EH (cell line): ENCODE results near the gene CD19.

Experiments used
- DNase-seq: peaks from one replicate; pipeline ENCODE4 v3.0.0-alpha.2; 2015; ENCODE audit warnings: low read depth

CD19 gene

DNA sequence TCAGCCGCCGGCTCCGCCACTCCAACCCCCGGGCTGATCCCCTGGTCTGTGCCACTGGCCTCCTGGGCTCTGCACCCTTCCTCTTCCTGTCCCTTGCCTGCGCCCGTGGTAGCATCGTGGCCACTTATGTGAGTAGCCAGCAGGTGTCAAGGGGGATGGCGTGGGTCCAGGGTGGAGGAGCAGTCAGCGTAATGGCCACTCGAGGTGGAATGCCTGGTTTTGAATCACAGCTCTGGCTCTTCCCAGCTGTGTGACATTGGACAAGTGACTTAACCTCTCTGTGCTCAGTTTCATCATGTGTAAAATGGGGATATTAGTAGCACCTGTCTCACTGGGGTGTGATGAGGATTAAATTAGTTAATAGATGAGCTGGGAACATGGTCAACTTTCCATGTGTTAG lies 50.6 kb downstream of the CD19 start:
- no peak for DNase-seq

DNA sequence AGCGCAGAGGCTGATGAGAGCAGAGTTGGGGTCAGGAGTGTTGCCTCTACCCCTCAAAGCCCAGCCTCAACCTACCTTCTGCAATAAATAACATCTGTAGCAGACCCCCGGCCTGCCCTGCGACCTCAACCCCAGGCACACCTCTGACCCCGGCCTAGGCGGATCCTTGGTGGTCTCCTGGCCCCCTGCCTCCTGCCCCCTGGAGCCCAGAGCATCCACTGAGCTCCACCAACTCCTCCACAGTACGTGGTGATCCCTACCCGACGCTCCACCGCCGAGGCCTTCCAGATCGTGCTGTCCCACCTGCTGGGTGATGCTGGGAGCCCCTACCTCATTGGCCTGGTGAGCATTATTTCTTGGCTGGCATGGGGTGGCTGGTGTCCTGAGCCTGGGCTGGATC lies 51.2 kb downstream of the CD19 start:
- DNase-seq: no peak

DNA sequence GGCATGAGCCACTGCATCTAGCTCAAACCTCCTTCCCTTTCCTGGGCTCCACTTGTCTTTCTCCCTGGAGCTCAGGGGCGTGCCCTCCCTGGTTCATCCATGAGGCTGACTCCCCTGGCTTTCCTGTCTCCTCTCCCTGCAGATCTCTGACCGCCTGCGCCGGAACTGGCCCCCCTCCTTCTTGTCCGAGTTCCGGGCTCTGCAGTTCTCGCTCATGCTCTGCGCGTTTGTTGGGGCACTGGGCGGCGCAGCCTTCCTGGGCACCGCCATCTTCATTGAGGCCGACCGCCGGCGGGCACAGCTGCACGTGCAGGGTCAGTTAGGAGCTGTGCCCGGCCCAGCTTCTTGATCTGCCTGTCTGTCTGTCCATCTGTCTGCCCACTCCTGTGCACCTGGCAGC lies 51.9 kb downstream of the CD19 start:
- no peak for DNase-seq

DNA sequence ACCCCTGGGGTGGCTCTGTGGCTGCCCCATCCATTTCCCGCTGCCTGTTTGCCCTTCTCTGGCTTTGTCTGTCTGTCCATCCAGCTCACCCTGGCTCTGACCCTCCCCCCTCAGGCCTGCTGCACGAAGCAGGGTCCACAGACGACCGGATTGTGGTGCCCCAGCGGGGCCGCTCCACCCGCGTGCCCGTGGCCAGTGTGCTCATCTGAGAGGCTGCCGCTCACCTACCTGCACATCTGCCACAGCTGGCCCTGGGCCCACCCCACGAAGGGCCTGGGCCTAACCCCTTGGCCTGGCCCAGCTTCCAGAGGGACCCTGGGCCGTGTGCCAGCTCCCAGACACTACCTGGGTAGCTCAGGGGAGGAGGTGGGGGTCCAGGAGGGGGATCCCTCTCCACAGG lies 52.3 kb downstream of the CD19 start:
- DNase-seq: no peak

DNA sequence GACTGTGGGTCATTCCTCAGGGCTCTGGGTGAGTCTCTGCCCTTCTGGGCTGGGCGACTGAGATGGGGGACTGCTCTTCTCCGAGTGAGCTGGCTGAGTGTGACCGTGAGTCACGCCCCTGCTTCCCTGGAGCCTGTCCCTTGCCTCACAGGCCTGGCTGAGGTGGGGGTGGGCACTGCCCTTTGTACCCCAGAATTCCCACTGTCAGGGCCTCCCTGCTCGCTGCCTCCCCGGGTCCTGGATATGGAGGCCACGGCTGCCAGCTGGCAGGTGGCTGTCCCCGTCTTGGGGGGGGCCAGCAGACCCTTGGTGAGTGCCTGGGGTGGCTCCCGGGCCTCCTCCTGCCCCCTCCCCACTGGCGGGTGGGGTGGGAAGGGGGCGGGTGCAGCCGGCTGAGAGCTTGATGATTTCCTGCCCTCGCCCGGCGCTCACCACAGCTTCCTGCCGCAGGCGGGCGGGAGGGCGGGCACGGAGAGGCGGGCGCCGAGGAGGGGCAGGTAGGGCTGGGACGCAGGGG lies 52.9 kb downstream of the CD19 start, which contains the start of gene LAT:
Gene LAT (plus strand): TSS at position 434 of the 517 bp plus-strand sequence. CDS start 366 bp downstream, outside the sequence.
- no peak for DNase-seq

DNA sequence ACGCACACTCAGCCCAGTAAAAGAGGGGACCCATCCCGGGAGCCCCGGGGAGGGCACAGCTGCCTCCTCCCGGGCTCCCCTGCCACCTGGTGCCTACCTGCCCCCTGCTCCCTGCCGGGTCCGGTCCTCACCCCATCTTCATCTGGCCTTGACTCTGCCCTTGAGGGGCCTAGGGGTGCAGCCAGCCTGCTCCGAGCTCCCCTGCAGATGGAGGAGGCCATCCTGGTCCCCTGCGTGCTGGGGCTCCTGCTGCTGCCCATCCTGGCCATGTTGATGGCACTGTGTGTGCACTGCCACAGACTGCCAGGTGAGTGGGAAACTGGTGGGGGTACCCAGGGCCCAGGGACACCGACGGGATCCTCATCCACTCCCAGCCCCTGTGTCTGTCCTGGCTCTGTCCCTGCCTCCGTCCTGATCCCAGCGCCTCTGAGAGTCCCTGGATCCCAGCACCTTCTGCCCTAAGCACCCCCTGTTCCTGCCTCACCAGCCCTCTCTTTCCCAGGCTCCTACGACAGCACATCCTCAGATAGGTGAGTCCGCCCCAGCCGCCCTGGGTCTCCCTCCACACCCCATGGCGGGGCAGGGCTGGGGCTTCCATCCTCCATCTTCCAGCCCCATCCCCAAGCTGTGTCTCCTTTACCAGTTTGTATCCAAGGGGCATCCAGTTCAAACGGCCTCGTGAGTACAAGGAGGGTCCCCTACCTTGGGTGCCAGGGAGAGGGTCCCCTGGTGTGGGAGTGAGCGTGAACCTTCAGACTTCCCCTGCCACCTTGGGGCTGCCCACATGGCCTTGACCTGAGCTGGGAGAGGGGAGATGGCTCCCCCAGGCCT lies 53.7 kb downstream of the CD19 start:
- DNase-seq: no peak

DNA sequence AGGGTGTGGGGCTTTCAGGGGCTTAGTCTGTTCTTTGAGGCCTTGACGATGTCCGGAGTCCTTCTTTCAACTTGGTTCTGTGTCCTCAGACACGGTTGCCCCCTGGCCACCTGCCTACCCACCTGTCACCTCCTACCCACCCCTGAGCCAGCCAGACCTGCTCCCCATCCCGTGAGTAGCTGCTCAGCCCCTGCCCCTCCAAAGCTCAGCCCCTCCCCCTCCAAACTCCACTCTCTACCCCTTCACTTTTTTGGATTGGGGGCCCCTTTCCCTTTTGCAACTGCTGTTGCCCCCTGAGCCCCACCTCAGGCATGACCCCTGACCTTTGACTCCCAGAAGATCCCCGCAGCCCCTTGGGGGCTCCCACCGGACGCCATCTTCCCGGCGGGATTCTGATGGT lies 54.3 kb downstream of the CD19 start:
- no peak for DNase-seq

DNA sequence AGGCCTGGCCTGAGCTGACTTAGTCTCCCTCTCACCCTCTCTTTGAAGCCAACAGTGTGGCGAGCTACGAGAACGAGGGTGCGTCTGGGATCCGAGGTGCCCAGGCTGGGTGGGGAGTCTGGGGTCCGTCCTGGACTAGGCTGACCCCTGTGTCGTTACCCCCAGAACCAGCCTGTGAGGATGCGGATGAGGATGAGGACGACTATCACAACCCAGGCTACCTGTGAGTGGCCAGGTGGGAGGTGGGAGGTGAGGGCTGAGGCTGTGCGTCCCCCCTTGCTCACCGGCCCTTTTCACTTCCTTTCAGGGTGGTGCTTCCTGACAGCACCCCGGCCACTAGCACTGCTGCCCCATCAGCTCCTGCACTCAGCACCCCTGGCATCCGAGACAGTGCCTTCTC lies 54.7 kb downstream of the CD19 start:
- DNase-seq: no peak

DNA sequence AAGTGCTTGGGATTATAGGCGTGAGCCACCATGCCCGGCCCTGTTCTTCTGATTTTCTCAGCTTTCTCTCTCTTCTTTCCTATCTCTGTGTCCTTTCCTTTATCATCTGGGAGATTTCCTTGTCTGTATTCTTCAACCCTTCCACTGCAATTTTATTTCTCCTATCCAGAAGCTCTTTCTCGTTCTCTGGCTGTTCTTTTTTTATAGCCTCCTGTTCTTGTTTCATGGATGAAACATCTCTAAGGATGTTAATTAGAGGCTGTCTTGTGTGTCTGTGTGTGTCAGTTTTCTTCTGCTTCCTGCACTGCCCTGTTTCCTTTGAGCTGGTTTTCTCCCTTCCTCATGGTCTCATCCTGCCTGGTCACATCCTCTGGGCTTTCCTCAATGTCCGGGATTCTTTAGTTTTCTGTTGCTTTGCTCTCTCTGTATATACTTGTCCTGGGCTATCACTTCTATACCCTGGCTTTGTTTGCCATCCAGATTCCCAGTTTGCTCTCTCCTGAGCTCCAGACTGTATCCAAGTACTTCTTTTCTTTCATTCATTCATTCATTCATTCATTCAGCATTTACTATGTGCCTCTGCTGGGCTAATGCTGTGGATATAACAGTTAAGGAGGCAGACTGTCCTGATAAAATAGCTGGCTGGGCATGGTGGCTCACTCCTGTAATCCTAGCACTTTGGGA lies 55.5 kb downstream of the CD19 start:
- no peak for DNase-seq
